ENCODE data around the gene MEAF6. TPM values are rescaled to one million over a fixed set of nuclear protein-coding genes. Genes with fewer than 3 reads are reported as not detected.

MEAF6 gene
- total RNA-seq, 1 experiment from 2014 or later = 38.3 TPM

GRCh38 chr1:37448185-37448584 lies 66.4 kb downstream of the MEAF6 start:
- Mint-ChIP-seq H3K4me1 (ENCODE audit: low read depth, unreplicated experiment) (no peaks in the 10 kb centered on the region), H3K36me3 (ENCODE audit: insufficient read depth, unreplicated experiment) (no peaks in the 10 kb centered on the region), H3K9me3 (ENCODE audit: unreplicated experiment) (no peaks in the 10 kb centered on the region), H3K27ac (ENCODE audit: unreplicated experiment) (no peak overlapping the region), H3K4me3 (ENCODE audit: unreplicated experiment) (no peak overlapping the region), H3K27me3 (ENCODE audit: insufficient read depth, unreplicated experiment) (peaks cover 12% of the 10 kb centered on the region)
- TF ChIP-seq CTCF (IDR thresholded peaks at IDR 0.05; ENCODE audit: insufficient read depth in 1 of 2, low read depth in 1 of 2, low read length in 1 of 2, severe bottlenecking in 1 of 2, unreplicated experiment in 1 of 2) = no peak
- Histone ChIP-seq H3K27me3 (replicated peaks; ENCODE audit: control insufficient read depth, insufficient read depth, low read length) (no peaks in the 10 kb centered on the region), H3K9me3 (no peaks in the 10 kb centered on the region), H3K36me3 (ENCODE audit: control insufficient read depth, insufficient read depth, low read length) (no peaks in the 10 kb centered on the region), H3K4me3 (ENCODE audit: low read depth, low read length) (no peak overlapping the region), H3K4me1 (no peaks in the 10 kb centered on the region)
- intact Hi-C loops (cut with micrococcal nuclease; ENCODE audit: unreplicated experiment) = no loop called here
- DNase-seq = no peak
- POLR2A ChIA-PET = no interaction called here
- no TSS peak for BruUV-seq (replicated peaks)
- CTCF ChIA-PET = no interaction called here

- ChIA-PET CTCF (interaction anchor here (0.7 kb wide), 1 partner anchor 361 kb away, joined by 3 read pairs; the partner anchor contains the start of genes C1orf122 and YRDC), POLR2A (no interaction called here)
- H3K4me1 Mint-ChIP-seq (ENCODE audit: low read depth, unreplicated experiment) = no peaks in the 10 kb centered on the region
- Histone ChIP-seq H3K4me1 (no peaks in the 10 kb centered on the region), H3K36me3 (ENCODE audit: control insufficient read depth, insufficient read depth, low read length) (no peaks in the 10 kb centered on the region), H3K27me3 (replicated peaks; ENCODE audit: control insufficient read depth, insufficient read depth, low read length) (no peaks in the 10 kb centered on the region), H3K4me3 (ENCODE audit: low read depth, low read length) (no peak overlapping the region), H3K9me3 (no peaks in the 10 kb centered on the region)
- H3K27me3 Mint-ChIP-seq (ENCODE audit: insufficient read depth, unreplicated experiment) = peaks cover 19% of the 10 kb centered on the region
- BruUV-seq (replicated peaks) = no TSS peak
- no peaks in the 10 kb centered on the region for H3K9me3 Mint-ChIP-seq (ENCODE audit: unreplicated experiment)
- TF ChIP-seq CTCF (IDR thresholded peaks at IDR 0.05; ENCODE audit: insufficient read depth in 1 of 2, low read depth in 1 of 2, low read length in 1 of 2, severe bottlenecking in 1 of 2, unreplicated experiment in 1 of 2) = no peak
- H3K4me3 Mint-ChIP-seq (ENCODE audit: unreplicated experiment) = no peak overlapping the region
- H3K27ac Mint-ChIP-seq (ENCODE audit: unreplicated experiment) = no peak overlapping the region
- intact Hi-C loops (cut with micrococcal nuclease; ENCODE audit: unreplicated experiment) = no loop called here
- H3K36me3 Mint-ChIP-seq (ENCODE audit: insufficient read depth, unreplicated experiment) = no peaks in the 10 kb centered on the region
- DNase-seq = no peak
These were observed 67.7 kb downstream of the MEAF6 start for GRCh38 chr1:37446874-37447273.

- Histone ChIP-seq H3K36me3 (ENCODE audit: control insufficient read depth, insufficient read depth, low read length) (no peaks in the 10 kb centered on the region), H3K4me3 (ENCODE audit: low read depth, low read length) (no peak overlapping the region), H3K27me3 (replicated peaks; ENCODE audit: control insufficient read depth, insufficient read depth, low read length) (no peaks in the 10 kb centered on the region), H3K4me1 (no peaks in the 10 kb centered on the region), H3K9me3 (no peaks in the 10 kb centered on the region)
- BruUV-seq (replicated peaks) = no TSS peak
- Mint-ChIP-seq H3K4me1 (ENCODE audit: low read depth, unreplicated experiment) (no peaks in the 10 kb centered on the region), H3K27ac (ENCODE audit: unreplicated experiment) (no peak overlapping the region), H3K27me3 (ENCODE audit: insufficient read depth, unreplicated experiment) (peaks cover 15% of the 10 kb centered on the region), H3K9me3 (ENCODE audit: unreplicated experiment) (no peaks in the 10 kb centered on the region), H3K36me3 (ENCODE audit: insufficient read depth, unreplicated experiment) (no peaks in the 10 kb centered on the region), H3K4me3 (ENCODE audit: unreplicated experiment) (no peak overlapping the region)
- ChIA-PET POLR2A (no interaction called here), CTCF (no interaction called here)
- no peak for DNase-seq
- no peak for TF ChIP-seq CTCF (IDR thresholded peaks at IDR 0.05; ENCODE audit: insufficient read depth in 1 of 2, low read depth in 1 of 2, low read length in 1 of 2, severe bottlenecking in 1 of 2, unreplicated experiment in 1 of 2)
- intact Hi-C loops (cut with micrococcal nuclease; ENCODE audit: unreplicated experiment) = no loop called here
These were observed 71.9 kb downstream of the MEAF6 start for GRCh38 chr1:37442644-37443043.

Small RNAs within 50 kb of the gene (microRNA-seq; reads per million reads assigned to microRNA genes)
- gene MIR5581 = 0.74 reads per million
- not detected for gene MIR6732

Other genes starting within 250 kb of the MEAF6 start
- gene ZC3H12A, start 40.2 kb downstream of the MEAF6 start, total RNA-seq (2022) = 4.7 and 4.9 TPM in 2 replicates
- gene SNIP1, start 39.5 kb upstream of the MEAF6 start, total RNA-seq (2022) = 13.7 and 14.6 TPM in 2 replicates
- 0.21 and 0.27 TPM in 2 replicates for gene DNALI1, start 42.2 kb upstream of the MEAF6 start, total RNA-seq (2022)
- 51.6 and 53.8 TPM in 2 replicates for gene GNL2, start 81.2 kb upstream of the MEAF6 start, total RNA-seq (2022)
- gene RSPO1, start 120.1 kb upstream of the MEAF6 start, total RNA-seq (2022) = not detected in 2 replicates
- 35.4 and 37.0 TPM in 2 replicates for gene CDCA8, start 177.8 kb upstream of the MEAF6 start, total RNA-seq (2022)

Measured in Caco-2 (cell line).